ENCODE results near the gene ARHGAP4. TPM values are rescaled to one million over a fixed set of nuclear protein-coding genes. Genes with fewer than 3 reads are reported as not detected.

Gene ARHGAP4
- total and polyA plus RNA-seq, 2 donors (not counting 3 experiments of a cell fraction or from before 2014, with no cell fraction given) = 20.9 to 33.3 TPM

DNA sequence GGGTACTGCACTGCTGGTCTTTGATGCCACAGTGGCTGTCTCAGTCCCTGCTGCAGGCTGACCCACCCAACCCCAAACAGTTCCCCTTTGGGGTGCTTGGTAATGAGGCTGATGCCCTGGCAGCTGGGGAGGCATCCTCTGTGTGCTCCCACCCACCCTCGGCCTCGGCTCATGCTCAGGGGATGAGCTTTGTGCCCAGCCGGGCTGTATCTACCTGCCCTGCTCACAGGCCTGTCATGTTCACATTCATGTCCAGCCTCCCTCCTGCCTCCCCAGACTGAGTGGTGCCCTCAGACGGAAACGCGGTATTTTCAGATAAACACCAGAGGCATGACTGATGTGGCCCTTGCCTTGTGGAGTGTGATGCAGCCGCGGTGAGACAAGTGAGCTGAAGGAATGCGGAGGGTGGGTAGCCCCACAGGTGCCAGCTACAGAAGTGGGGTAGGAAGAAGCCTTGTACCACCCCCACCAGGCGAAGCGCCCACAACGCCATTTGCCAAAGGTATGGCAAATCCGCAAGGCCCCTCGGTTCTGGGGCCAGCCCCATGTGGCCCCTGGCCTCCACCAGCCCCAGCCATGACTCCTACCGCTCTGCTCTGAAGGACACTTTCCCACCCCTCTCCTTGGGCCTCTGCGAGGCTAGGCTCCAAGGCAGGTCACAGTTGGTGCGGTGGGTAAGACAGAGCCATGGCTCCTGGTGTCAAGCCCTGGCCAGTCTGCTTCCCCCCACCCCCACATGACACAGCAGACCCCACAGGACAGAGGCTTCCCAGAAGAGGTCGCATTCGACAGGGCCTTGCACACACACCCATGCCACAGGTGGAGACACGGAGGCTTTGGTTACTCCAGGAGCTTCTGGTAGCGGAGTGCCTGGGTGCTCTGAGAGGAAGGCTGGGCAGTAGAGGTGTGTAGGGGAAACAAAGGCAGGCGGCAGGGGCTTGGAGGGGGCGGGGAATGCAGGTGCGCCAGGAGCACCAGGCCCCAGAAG is 20.2 kb upstream of the ARHGAP4 start:
- dilution Hi-C loops (cut with MboI; ENCODE audit: extremely low pct_ligation_motif_present, low sequenced_read_pairs) = no loop called here
- peak; percentile 24 for FAIRE-seq
- Histone ChIP-seq H3K9me1 (replicated peaks; ENCODE audit: control insufficient read depth, extremely low read depth, insufficient read depth, low read length) (no peaks in the 10 kb centered on the region), H3K4me2 (ENCODE audit: insufficient read depth, low read length) (no peak overlapping the region), H3K27ac (ENCODE audit: insufficient read depth, low read depth, low read length) (no peak overlapping the region), H3K36me3 (ENCODE audit: control insufficient read depth in 2 of 2, extremely low read depth in 1 of 2, insufficient read depth in 2 of 2, low read length in 2 of 2) (peaks cover 6 to 8% of the 10 kb centered on the region in 2 experiments), H3K4me3 (replicated peaks in 1 of 3; ENCODE audit: insufficient read depth in 1 of 3, low read depth in 1 of 3, low read length in 3 of 3) (no peak overlapping the region), H3K4me1 (ENCODE audit: control insufficient read depth, extremely low read depth, insufficient read depth, low read length) (peaks cover 32% of the 10 kb centered on the region), H2AFZ (ENCODE audit: low read depth, low read length) (no peak overlapping the region), H3K9me3 (replicated peaks; ENCODE audit: control insufficient read depth, insufficient read depth, low read length) (no peaks in the 10 kb centered on the region), H3K9ac (replicated peaks; ENCODE audit: extremely low read depth, insufficient read depth, low read length) (no peak overlapping the region), H4K20me1 (replicated peaks; ENCODE audit: control insufficient read depth, extremely low read depth, insufficient read depth, low read length) (no peaks in the 10 kb centered on the region), H3K27me3 (ENCODE audit: control insufficient read depth in 2 of 2, insufficient read depth in 2 of 2, low read length in 2 of 2) (no peaks in the 10 kb centered on the region), H3K79me2 (ENCODE audit: control insufficient read depth, insufficient read depth, low read length) (peaks cover 2% of the 10 kb centered on the region)
- ChIA-PET CTCF (interaction anchor here (0.9 to 9.4 kb wide), 11 partner anchors 10 to 187 kb away, joined by 3 to 253 read pairs (median 6); partner anchors contain the start of genes ARHGAP4, IDH3G, PLXNB3 and SRPK3), POLR2A (no interaction called here)
- no TSS peak for BruUV-seq (replicated peaks)
- no peak for DNase-seq (ENCODE audit: low read depth, low spot score)
- TF ChIP-seq CTCF (IDR thresholded peaks at IDR 0.05; ENCODE audit: extremely low read depth in 1 of 2, insufficient read depth in 1 of 2, low read depth in 1 of 2, low read length in 2 of 2) (no peak), EZH2 (IDR thresholded peaks at IDR 0.05; ENCODE audit: borderline replicate concordance, low read depth, low read length, severe bottlenecking) (no peak), GATA2 (IDR thresholded peaks at IDR 0.05; ENCODE audit: insufficient read depth, insufficient read length, low read depth, low read length) (no peak), POLR2AphosphoS5 (IDR thresholded peaks at IDR 0.05; ENCODE audit: insufficient read depth, low read depth, low read length) (no peak), MYC (IDR thresholded peaks at IDR 0.05; ENCODE audit: low read depth, low read length) (no peak), FOS (IDR thresholded peaks at IDR 0.05; ENCODE audit: borderline replicate concordance, insufficient read depth, low read length) (no peak), MAX (IDR thresholded peaks at IDR 0.05; ENCODE audit: insufficient read depth, insufficient read length) (no peak), JUN (IDR thresholded peaks at IDR 0.05; ENCODE audit: borderline replicate concordance, insufficient read depth, insufficient read length, low read depth) (no peak), POLR2A (IDR thresholded peaks at IDR 0.05; ENCODE audit: low read depth, low read length) (no peak)
- intact Hi-C loops (cut with micrococcal nuclease) = no loop called here

Data from endothelial cell of umbilical vein (primary cell).